AG04450 (cell line): ENCODE results near the gene TOLLIP. TPM values are rescaled to one million over a fixed set of nuclear protein-coding genes. Genes with fewer than 3 reads are reported as not detected.

ENCODE experiments used
- CTCF ChIA-PET: fragments of 300-600, 350-600 bp; formaldehyde crosslinking; extraction: SDS; loops from one replicate; lab custom pipeline; 2022; ENCODE audit warnings: antibody characterized with exemption, inconsistent platforms; lab: Charles Lee
- POLR2A ChIA-PET: fragments of 350-600 bp; formaldehyde crosslinking; extraction: SDS; loops from one replicate; lab custom pipeline; 2021; ENCODE audit warnings: antibody characterized with exemption, inconsistent platforms; lab: Yijun Ruan, JAX
- DNase-seq: peaks from one replicate; pipeline ENCODE4 v3.0.0-alpha.2; 2011; ENCODE audit warnings: low read depth, low spot score
- H3K27ac ChIP-seq: one replicate; pipeline ENCODE4 v1.5.1; 2012; ENCODE audit warnings: low read depth, low read length, control low read depth
- H3K27me3 ChIP-seq: one replicate; pipeline ENCODE4 v1.6.0; 2012; ENCODE audit warnings: low read length; ENCODE audit not compliant: control insufficient read depth, insufficient read depth
- H3K4me3 ChIP-seq: 2 replicates; pipeline ENCODE4 v1.5.1; 2011; ENCODE audit warnings: mild to moderate bottlenecking, low read depth, low read length, control low read depth
- H3K9me3 ChIP-seq: 2 replicates; pipeline ENCODE4 v1.5.1; 2012; ENCODE audit warnings: low read length; ENCODE audit not compliant: control insufficient read depth, insufficient read depth
- polyA plus RNA-seq: library from polyadenylated mRNA; depleted of rRNA; stranded (reverse); fragments of >200 nt; gene quantifications from 2 replicates; pipeline ENCODE4 v1.2.3, GENCODE V29; 2011
- TF ChIP-seq, protein P1 (sequence below): IDR thresholded peaks from 2 replicates; pipeline ENCODE4 v1.5.1; 2011; ENCODE audit warnings: low read depth, low read length, control low read depth, inconsistent platforms

The TOLLIP gene
- polyA plus RNA-seq, 1 experiment, result 24.3 TPM

DNA sequence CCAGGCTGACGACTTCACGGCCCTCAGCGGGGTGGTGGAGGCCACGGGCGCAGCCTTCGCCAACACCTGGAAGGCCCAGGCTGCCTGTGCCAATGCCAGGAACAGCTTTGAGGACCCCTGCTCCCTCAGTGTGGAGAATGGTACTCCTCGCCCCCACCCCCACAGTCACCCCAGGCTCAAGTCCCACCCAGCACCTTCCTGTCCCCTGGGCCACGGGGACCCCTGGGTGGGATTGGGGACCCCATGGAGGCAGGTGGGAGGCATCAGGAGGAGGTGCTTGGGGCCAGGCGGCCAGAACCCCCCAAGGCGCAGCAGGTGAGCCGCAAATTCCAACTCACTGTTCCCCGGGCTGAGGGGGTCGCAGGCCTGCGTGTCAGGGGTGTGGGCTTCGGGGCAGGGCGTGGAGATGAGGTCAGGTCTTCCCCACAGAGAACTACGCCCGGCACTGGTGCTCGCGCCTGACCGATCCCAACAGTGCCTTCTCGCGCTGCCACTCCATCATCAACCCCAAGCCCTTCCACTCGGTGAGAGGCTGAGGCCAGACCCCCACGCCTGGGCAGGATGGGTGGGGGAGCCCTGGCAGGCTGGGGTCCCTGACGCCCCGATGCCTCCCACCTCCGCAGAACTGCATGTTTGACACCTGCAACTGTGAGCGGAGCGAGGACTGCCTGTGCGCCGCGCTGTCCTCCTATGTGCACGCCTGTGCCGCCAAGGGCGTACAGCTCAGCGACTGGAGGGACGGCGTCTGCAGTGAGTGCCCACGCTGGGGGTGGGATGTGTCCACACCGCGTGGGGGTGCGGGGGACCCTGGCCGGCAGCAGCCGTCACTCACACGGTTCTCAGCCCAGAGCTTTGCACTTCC is 77.2 kb downstream of the TOLLIP start:
- DNase-seq, result no peak
- no peak overlapping the region for H3K27ac ChIP-seq
- peaks cover 2% of the 10 kb centered on the region for H3K27me3 ChIP-seq
- ChIA-PET CTCF (no interaction called here), POLR2A (no interaction called here)
- TF ChIP-seq, protein P1, sequence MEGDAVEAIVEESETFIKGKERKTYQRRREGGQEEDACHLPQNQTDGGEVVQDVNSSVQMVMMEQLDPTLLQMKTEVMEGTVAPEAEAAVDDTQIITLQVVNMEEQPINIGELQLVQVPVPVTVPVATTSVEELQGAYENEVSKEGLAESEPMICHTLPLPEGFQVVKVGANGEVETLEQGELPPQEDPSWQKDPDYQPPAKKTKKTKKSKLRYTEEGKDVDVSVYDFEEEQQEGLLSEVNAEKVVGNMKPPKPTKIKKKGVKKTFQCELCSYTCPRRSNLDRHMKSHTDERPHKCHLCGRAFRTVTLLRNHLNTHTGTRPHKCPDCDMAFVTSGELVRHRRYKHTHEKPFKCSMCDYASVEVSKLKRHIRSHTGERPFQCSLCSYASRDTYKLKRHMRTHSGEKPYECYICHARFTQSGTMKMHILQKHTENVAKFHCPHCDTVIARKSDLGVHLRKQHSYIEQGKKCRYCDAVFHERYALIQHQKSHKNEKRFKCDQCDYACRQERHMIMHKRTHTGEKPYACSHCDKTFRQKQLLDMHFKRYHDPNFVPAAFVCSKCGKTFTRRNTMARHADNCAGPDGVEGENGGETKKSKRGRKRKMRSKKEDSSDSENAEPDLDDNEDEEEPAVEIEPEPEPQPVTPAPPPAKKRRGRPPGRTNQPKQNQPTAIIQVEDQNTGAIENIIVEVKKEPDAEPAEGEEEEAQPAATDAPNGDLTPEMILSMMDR, result no peak
- H3K9me3 ChIP-seq, result peaks cover 28% of the 10 kb centered on the region; the same call in 1 of the 2 replicates
- H3K4me3 ChIP-seq, result no peak overlapping the region

DNA sequence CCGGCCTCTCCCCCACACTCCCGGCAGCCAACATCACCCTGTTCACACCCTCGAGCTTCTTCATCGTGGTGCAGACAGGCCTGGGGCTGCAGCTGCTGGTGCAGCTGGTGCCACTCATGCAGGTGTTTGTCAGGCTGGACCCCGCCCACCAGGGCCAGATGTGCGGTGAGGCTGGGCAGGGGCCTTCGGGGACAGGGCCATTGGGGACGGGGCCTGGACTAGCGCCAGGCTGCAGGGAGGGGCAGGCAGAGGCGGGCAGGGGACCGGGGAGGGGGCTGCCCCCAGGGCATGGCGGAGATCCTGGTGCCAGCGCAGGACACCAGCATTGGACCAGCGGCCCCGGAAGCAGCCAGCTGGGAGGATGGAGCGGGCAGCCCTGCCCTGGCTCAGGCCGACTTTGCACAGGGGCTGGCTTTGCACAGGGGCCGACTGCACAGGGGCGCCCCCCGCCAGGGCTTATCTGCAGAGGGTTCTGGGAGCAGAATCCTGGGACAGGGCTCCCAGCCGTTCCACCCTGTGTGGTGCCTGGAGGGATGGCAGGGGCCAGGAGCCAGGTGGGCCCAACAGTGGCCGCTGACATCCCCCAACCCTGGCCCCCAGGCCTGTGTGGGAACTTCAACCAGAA is 77.9 kb downstream of the TOLLIP start:
- TF ChIP-seq, protein P1, result no peak
- ChIA-PET CTCF (no interaction called here), POLR2A (interaction anchor here (0.5 kb wide), 1 partner anchor 10 kb away, joined by 3 read pairs; no protein-coding TSS in a partner anchor)
- H3K9me3 ChIP-seq, result peaks cover 21% of the 10 kb centered on the region; the same call in 1 of the 2 replicates
- peaks cover 2% of the 10 kb centered on the region for H3K27me3 ChIP-seq
- H3K27ac ChIP-seq, result no peak overlapping the region
- no peak overlapping the region for H3K4me3 ChIP-seq
- DNase-seq, result no peak

DNA sequence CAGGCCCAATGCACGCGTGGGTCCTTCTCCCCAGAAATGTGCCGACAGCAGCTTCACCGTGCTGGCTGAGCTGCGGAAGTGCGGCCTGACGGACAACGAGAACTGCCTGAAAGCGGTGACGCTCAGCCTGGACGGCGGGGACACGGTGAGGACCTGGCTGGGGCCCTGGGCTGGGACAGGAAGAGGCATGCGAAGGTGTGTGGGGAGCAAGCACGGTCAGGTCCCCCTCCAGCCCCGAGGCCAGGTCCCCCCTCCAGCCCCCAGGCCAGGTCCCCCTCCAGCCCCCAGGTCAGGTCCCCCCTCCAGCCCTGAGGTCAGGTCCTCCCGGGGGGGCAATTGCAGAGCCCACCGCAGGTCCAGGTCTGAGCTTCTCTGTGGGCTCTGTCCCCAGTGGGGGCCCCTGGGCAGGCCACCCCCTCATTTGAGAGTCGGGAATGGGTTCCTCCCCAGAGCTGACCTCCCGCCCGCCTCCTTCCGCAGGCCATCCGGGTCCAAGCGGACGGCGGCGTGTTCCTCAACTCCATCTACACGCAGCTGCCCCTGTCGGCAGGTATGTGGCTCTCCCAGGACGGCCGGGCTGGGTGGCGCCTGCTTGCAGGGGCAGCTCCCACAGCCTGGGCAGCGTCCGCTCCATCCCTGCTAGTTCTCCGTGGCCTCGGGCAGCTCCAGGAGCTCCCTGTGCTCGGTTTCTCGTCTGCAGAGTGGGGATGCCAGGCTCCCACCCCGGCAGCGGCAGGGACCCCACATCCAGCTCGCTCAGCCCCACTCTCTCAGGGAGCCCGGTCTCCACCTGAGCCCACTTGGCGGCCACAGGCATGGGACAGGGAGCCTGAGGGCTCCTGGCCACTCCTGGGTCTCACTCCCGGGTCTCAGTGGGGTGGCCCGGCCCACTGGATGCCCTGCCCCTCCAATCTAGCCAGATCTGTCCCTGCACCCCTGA is 78.7 kb downstream of the TOLLIP start:
- Histone ChIP-seq H3K27me3 (no peaks in the 10 kb centered on the region), H3K27ac (no peak overlapping the region), H3K4me3 (no peak overlapping the region), H3K9me3 (peaks cover 18% of the 10 kb centered on the region; the same call in 1 of the 2 replicates)
- TF ChIP-seq, protein P1, result no peak
- ChIA-PET CTCF (interaction anchor here (0.6 kb wide), 1 partner anchor 14 kb away, joined by 3 read pairs; no protein-coding TSS in a partner anchor), POLR2A (interaction anchor here (0.5 kb wide), 1 partner anchor 11 kb away, joined by 3 read pairs; no protein-coding TSS in a partner anchor)
- DNase-seq, result no peak

DNA sequence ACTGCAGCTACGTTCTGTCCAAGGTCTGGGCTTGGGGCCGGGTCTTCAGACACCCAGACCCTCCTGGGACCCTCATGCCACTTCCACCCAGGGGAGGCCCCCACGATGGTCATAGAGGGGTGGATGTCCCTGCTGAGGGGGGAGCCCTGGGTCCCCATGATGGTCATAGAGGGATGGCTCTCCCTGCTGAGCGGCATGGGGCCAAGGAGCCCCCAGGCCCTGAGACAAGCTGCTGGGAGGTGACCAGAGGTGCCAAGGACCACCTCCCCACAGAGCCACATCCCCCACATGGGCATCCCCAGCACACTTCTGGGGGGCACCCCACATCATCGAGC is 79.3 kb downstream of the TOLLIP start:
- TF ChIP-seq, protein P1, result no peak
- ChIA-PET CTCF (no interaction called here), POLR2A (no interaction called here)
- Histone ChIP-seq H3K4me3 (no peak overlapping the region), H3K27ac (no peak overlapping the region), H3K27me3 (no peaks in the 10 kb centered on the region), H3K9me3 (peaks cover 18% of the 10 kb centered on the region; the same call in 1 of the 2 replicates)
- no peak for DNase-seq
